ENCODE data around the gene PARP2.

DNA sequence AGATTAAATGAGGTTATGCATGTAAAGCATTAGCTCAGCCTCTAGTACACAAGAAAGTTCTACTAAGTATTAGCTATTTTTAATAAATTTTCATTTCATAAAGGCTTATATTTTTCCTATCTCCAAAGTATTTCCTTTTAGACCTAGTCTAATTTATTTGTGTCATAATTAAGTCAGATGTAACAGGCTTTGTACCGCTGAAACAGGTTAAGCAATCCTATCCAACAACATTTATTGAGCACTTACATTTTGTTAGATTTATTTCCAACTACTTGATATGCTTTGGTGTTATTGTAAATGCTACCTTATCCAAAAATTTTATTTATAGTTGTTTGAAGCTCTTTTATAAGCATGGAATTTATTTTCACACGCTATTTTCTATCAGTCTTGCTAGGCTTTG, 1.8 kb upstream of the PARP2 start:
- no peak for TF ChIP-seq CTCF (conservative IDR thresholded peaks at IDR 0.05; ENCODE audit: low read depth, low read length)
- no peak for TF ChIP-seq EZH2 (IDR thresholded peaks at IDR 0.05; ENCODE audit: borderline replicate concordance, low read depth, low read length, poor library complexity, severe bottlenecking)
